SU-DHL-6 (cell line): Measurements from ENCODE around the gene RGS21.

Experiments used
- H2AFZ ChIP-seq: fragments of 200-600 bp; sonication (generic); 2 replicates; pipeline ENCODE4 v1.6.1; 2014; ENCODE audit warnings: low read depth, mild to moderate bottlenecking, moderate library complexity, mixed read lengths, antibody characterized with exemption, low read length; ENCODE audit not compliant: severe bottlenecking
- H3F3A ChIP-seq: fragments of 200-600 bp; shearing (Covaris generic); 2 replicates; pipeline ENCODE4 v1.6.0; 2016; ENCODE audit warnings: antibody characterized with exemption, mild to moderate bottlenecking; ENCODE audit not compliant: insufficient read depth
- H3K27ac ChIP-seq: fragments of 200-600 bp; sonication (generic); 2 replicates; pipeline ENCODE4 v1.5.1; 2016; ENCODE audit warnings: low read depth, mild to moderate bottlenecking, low read length, moderate library complexity, mixed read lengths
- H3K27me3 ChIP-seq: fragments of 200-600 bp; sonication (generic), shearing (Covaris generic); 2 replicates; pipeline ENCODE4 v1.6.0; 2014; ENCODE audit warnings: mild to moderate bottlenecking, low read length
- H3K36me3 ChIP-seq: fragments of 200-600 bp; sonication (generic); 2 replicates; pipeline ENCODE4 v1.6.1; 2014; ENCODE audit warnings: mild to moderate bottlenecking, low read length, mixed read lengths
- H3K4me2 ChIP-seq: fragments of 300-600, 200-600 bp; shearing (Covaris generic), sonication (generic); 2 replicates; pipeline ENCODE4 v1.6.0; 2014; ENCODE audit warnings: low read length, low read depth, mild to moderate bottlenecking; ENCODE audit not compliant: poor library complexity, severe bottlenecking
- H3K4me3 ChIP-seq: fragments of 200-600 bp; sonication (generic); 2 replicates; pipeline ENCODE4 v1.5.1; 2014; ENCODE audit warnings: antibody characterized with exemption, low read length, mild to moderate bottlenecking, mixed read lengths; ENCODE audit not compliant: insufficient read depth, poor library complexity, severe bottlenecking
- H3K79me2 ChIP-seq: fragments of 200-600 bp; sonication (generic); 2 replicates; pipeline ENCODE4 v1.6.1; 2014; ENCODE audit warnings: mild to moderate bottlenecking, low read length, moderate library complexity; ENCODE audit not compliant: insufficient read depth
- H3K9ac ChIP-seq: fragments of 200-600 bp; sonication (generic); 2 replicates; pipeline ENCODE4 v1.7.0; 2014; ENCODE audit warnings: mild to moderate bottlenecking, low read length
- H3K9me2 ChIP-seq: fragments of 200-600 bp; sonication (generic); replicated peaks from 2 replicates; pipeline ENCODE4 v1.6.1; 2014; ENCODE audit warnings: low read length; ENCODE audit not compliant: insufficient read depth
- H3K9me3 ChIP-seq: fragments of 200-600 bp; sonication (generic); 2 replicates; pipeline ENCODE4 v1.6.1; 2014; ENCODE audit warnings: low read length, mixed read lengths; ENCODE audit not compliant: insufficient read depth
- H4K20me1 ChIP-seq: fragments of 200-600 bp; sonication (generic); 2 replicates; pipeline ENCODE4 v1.6.1; 2014; ENCODE audit warnings: low read depth, mild to moderate bottlenecking, antibody characterized with exemption, low read length, moderate library complexity, mixed read lengths
- CTCF ChIP-seq: fragments of 200-600 bp; sonication (generic); IDR thresholded peaks from one replicate; pipeline ENCODE4 v1.5.1; 2017; ENCODE audit warnings: antibody characterized with exemption, mild to moderate bottlenecking, low read length, moderate library complexity; ENCODE audit not compliant: insufficient read depth, poor library complexity, severe bottlenecking
- EZH2phosphoT487 ChIP-seq: fragments of 200-600 bp; sonication (generic), shearing (Covaris generic); conservative IDR thresholded peaks from 2 replicates; pipeline ENCODE4 v1.6.1; 2018; ENCODE audit warnings: mild to moderate bottlenecking, antibody characterized with exemption, low read length, moderate library complexity, mixed read lengths

Gene RGS21

GRCh38 chr1:192407206-192407605 lies 90.4 kb downstream of the RGS21 start:
- no peaks in the 10 kb centered on the region for H3F3A ChIP-seq
- H3K79me2 ChIP-seq, result no peaks in the 10 kb centered on the region
- no peak overlapping the region for H3K9ac ChIP-seq
- H3K36me3 ChIP-seq, result no peaks in the 10 kb centered on the region
- no peak for TF ChIP-seq CTCF
- no peak for TF ChIP-seq EZH2phosphoT487
- no peak overlapping the region for H2AFZ ChIP-seq
- no peaks in the 10 kb centered on the region for H3K9me2 ChIP-seq
- H3K27ac ChIP-seq, result no peak overlapping the region
- no peak overlapping the region for H3K4me3 ChIP-seq
- H3K27me3 ChIP-seq, result no peaks in the 10 kb centered on the region
- no peak overlapping the region for H3K4me2 ChIP-seq
- H3K9me3 ChIP-seq, result no peaks in the 10 kb centered on the region
- H4K20me1 ChIP-seq, result no peaks in the 10 kb centered on the region
